SJCRH30 (cell line): ENCODE measurements around the gene ABHD6. TPM values are rescaled to one million over a fixed set of nuclear protein-coding genes. Genes with fewer than 3 reads are reported as not detected.
"Not testable (repeated sequence)": the region's sequence is repeated elsewhere in the genome, so short reads cannot be mapped to it uniquely, and the experiment has no call there.

Experiments used
- DNase-seq, 2 experiments: peaks; one replicate each; pipeline ENCODE4 v3.0.0-alpha.2; 2015 to 2020
- H3K27ac ChIP-seq: fragments of 250-450 bp; sonication (Bioruptor Pico); 2 replicates; pipeline ENCODE4 v1.5.1; 2020; ENCODE audit warnings: mild to moderate bottlenecking, moderate library complexity
- H3K27me3 ChIP-seq: fragments of 250-450 bp; sonication (Bioruptor Pico); 2 replicates; pipeline ENCODE4 v1.5.1; 2020; ENCODE audit warnings: mild to moderate bottlenecking, moderate library complexity
- H3K36me3 ChIP-seq: fragments of 250-450 bp; sonication (Bioruptor Pico); 2 replicates; pipeline ENCODE4 v1.5.1; 2020; ENCODE audit warnings: mild to moderate bottlenecking, moderate library complexity
- H3K4me1 ChIP-seq: fragments of 250-450 bp; sonication (Bioruptor Pico); 2 replicates; pipeline ENCODE4 v1.5.1; 2020; ENCODE audit warnings: mild to moderate bottlenecking, moderate library complexity
- H3K4me3 ChIP-seq: fragments of 250-450 bp; sonication (Bioruptor Pico); 2 replicates; pipeline ENCODE4 v1.5.1; 2020; ENCODE audit warnings: mild to moderate bottlenecking, moderate library complexity
- H3K9me3 ChIP-seq: fragments of 250-450 bp; sonication (Bioruptor Pico); replicated peaks from 2 replicates; pipeline ENCODE4 v1.5.1; 2020; ENCODE audit warnings: mild to moderate bottlenecking, moderate library complexity
- total RNA-seq: library from RNA; depleted of rRNA; stranded (reverse); fragments of >200 nt; shearing (Covaris generic); gene quantifications from 2 replicates; pipeline ENCODE4 v1.2.3, GENCODE V29; 2014

The ABHD6 gene
- total RNA-seq, 1 experiment from 2014 or later, result 4.6 TPM

DNA sequence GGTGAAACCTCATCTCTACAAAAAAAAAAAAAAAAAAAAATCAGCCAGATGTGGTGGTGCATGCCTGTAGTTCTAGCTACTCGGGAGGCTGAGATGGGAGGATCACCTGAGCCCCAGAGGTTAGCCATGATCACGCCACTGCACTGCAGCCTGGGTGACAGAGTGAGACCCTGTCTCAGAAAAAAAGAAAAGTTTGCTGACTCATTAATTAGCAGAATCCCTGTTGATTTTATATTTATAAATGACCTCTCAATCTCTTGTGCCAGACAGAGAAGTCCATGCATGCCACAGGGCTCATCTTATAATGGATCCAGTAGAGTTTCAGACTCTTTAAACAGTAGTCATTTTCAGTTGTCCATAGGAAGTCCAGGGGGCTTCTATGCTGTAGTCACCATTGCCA, 32.9 kb downstream of the ABHD6 start:
- no peak overlapping the region for H3K4me3 ChIP-seq
- no peaks in the 10 kb centered on the region for H3K36me3 ChIP-seq
- no peaks in the 10 kb centered on the region for H3K9me3 ChIP-seq
- no peak for DNase-seq
- no peaks in the 10 kb centered on the region for H3K27me3 ChIP-seq
- H3K27ac ChIP-seq, result no peak overlapping the region
- no peaks in the 10 kb centered on the region for H3K4me1 ChIP-seq

GRCh38 chr3:58271901-58272501, 34.4 kb downstream of the ABHD6 start:
- DNase-seq, result no peak
- no peaks in the 10 kb centered on the region for H3K27me3 ChIP-seq
- no peaks in the 10 kb centered on the region for H3K4me1 ChIP-seq
- no peaks in the 10 kb centered on the region for H3K9me3 ChIP-seq
- H3K4me3 ChIP-seq, result no peak overlapping the region
- no peak overlapping the region for H3K27ac ChIP-seq
- no peaks in the 10 kb centered on the region for H3K36me3 ChIP-seq

DNA sequence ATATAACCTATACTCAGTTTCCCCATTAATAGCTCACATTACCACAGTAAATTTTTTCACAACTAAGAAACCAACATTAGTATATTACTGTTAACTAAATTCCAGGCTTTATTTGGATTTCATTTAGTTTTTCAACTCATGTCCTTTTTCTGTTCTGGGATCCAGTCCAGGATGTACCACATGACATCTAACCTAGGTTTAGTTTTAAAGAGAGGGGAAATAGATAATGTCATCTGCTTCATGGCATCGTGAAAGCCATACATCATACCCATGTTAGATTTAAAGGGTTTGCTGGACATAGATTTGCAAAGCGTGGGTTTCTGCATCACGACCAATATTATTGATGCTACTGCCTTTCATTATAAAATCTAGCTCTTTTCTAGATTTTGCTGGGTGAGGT, 35.3 kb downstream of the ABHD6 start:
- no peaks in the 10 kb centered on the region for H3K4me1 ChIP-seq
- H3K36me3 ChIP-seq, result no peaks in the 10 kb centered on the region
- no peaks in the 10 kb centered on the region for H3K9me3 ChIP-seq
- DNase-seq, result no peak
- H3K4me3 ChIP-seq, result no peak overlapping the region
- H3K27me3 ChIP-seq, result no peaks in the 10 kb centered on the region
- H3K27ac ChIP-seq, result no peak overlapping the region

- not testable (repeated sequence) for H3K9me3 ChIP-seq, DNase-seq, H3K4me3 ChIP-seq, H3K36me3 ChIP-seq, H3K4me1 ChIP-seq, H3K27me3 ChIP-seq, H3K27ac ChIP-seq
Measured at GRCh38 chr3:58273362-58273761, 35.8 kb downstream of the ABHD6 start.

DNA sequence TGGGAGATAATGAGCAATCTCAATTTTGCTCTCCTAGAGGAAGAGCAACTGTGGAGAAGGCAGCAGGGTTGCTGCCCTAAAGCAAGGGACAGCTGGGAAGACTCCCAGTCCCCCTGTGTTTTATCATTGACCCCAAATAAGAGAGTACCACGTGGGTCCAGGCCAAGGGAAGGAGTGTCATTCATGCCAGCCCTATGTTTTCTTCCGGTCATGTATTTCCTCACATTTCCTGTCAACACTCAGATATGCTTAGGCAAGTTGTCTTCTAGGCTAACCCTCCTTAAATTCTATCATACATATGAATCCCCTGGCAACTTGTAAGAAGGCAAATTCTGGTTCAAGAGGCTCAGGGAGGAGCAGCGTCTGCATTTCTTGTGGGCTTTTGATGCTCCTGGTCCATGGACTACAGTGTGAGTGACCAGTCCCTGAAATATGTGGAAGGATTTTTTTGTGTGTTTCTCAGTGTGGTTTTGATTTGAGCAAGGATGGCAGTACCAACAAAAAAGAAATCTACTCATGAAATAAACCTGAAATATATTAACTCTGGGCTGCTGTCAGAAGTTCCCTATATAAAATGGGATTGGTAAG, 36.5 kb downstream of the ABHD6 start:
- H3K27ac ChIP-seq, result no peak overlapping the region
- no peaks in the 10 kb centered on the region for H3K36me3 ChIP-seq
- no peaks in the 10 kb centered on the region for H3K27me3 ChIP-seq
- no peak overlapping the region for H3K4me3 ChIP-seq
- H3K4me1 ChIP-seq, result no peaks in the 10 kb centered on the region
- H3K9me3 ChIP-seq, result no peaks in the 10 kb centered on the region
- no peak for DNase-seq

DNA sequence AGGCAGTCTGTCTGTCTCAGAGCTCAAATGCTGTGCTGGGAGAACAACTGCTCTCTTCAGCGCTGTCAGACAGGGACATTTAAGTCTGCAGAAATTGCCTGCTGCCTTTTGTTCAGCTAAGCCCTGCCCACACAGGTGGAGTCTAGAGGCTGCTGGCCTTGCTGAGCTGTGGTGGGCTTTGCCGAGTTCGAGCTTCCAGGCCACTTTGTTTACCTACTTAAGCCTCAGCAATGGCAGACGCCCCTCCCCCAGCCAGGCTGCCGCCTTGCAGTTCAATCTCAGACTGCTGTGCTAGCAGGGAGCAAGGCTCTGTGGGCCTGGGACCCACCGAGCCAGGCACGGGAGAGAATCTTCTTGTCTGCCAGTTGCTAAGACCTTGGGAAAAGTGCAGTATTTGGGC, 43.5 kb downstream of the ABHD6 start:
- no peak for DNase-seq
- H3K4me1 ChIP-seq, result no peaks in the 10 kb centered on the region
- H3K36me3 ChIP-seq, result no peaks in the 10 kb centered on the region

DNA sequence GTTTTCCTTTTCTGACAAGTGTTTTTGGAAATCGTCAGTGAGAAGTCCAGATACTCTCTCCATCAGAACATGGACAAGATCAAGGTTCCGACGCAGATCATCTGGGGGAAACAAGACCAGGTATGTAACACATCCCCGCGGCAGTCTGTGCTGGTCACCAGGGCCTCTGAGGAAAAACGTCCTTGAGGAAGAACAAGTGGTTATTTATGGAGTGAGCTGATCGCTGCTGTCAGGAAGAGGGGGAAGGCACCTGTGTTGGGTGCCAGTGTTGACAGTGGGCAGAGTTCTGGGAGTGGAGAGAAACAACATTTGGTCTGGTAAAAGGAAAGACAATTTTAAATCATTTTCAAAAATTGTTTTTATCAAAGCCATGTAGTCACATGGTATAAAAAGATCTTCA, 47.7 kb downstream of the ABHD6 start:
- H3K4me3 ChIP-seq, result no peak overlapping the region
- DNase-seq, result no peak
- no peaks in the 10 kb centered on the region for H3K27me3 ChIP-seq
- no peaks in the 10 kb centered on the region for H3K36me3 ChIP-seq
- no peak overlapping the region for H3K27ac ChIP-seq
- no peaks in the 10 kb centered on the region for H3K9me3 ChIP-seq
- H3K4me1 ChIP-seq, result no peaks in the 10 kb centered on the region

More for the DNA sequence above, 43.5 kb downstream of the ABHD6 start:
- Histone ChIP-seq H3K4me3 (no peak overlapping the region), H3K27me3 (no peaks in the 10 kb centered on the region), H3K27ac (no peak overlapping the region), H3K9me3 (no peaks in the 10 kb centered on the region)

DNA sequence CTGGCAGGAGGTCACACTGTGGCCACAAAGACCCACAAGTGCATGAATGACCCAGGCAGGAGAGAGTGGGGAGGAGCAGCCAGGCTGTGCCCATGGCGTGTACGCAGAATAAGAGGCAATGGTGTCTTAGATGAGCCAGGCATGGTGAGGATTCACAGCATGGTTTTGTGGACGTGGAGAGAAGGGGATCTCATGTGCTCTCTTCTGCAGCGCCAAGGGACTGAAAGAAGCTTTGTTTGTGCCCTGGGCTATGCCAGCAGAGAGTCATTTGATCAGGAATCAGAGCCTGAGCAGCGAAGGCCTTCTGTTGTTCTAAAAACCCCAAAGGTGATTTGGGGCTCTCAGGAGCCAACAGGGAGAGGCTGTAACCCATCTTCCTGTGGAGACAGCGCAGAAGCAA, 49.8 kb downstream of the ABHD6 start:
- DNase-seq, result no peak
- Histone ChIP-seq H3K4me1 (no peaks in the 10 kb centered on the region), H3K27ac (no peak overlapping the region)

GRCh38 chr3:58288011-58288728, 50.6 kb downstream of the ABHD6 start:
- Histone ChIP-seq H3K4me1 (no peaks in the 10 kb centered on the region), H3K27ac (no peak overlapping the region), H3K27me3 (no peaks in the 10 kb centered on the region), H3K36me3 (no peaks in the 10 kb centered on the region), H3K4me3 (no peak overlapping the region), H3K9me3 (no peaks in the 10 kb centered on the region)
- no peak for DNase-seq

More for the DNA sequence above, 49.8 kb downstream of the ABHD6 start:
- no peaks in the 10 kb centered on the region for H3K27me3 ChIP-seq
- H3K9me3 ChIP-seq, result no peaks in the 10 kb centered on the region
- no peaks in the 10 kb centered on the region for H3K36me3 ChIP-seq
- H3K4me3 ChIP-seq, result no peak overlapping the region

GRCh38 chr3:58288964-58289613, 51.5 kb downstream of the ABHD6 start:
- H3K36me3 ChIP-seq, H3K27ac ChIP-seq, H3K4me3 ChIP-seq, H3K9me3 ChIP-seq, H3K4me1 ChIP-seq, DNase-seq, H3K27me3 ChIP-seq: not testable (repeated sequence)

DNA sequence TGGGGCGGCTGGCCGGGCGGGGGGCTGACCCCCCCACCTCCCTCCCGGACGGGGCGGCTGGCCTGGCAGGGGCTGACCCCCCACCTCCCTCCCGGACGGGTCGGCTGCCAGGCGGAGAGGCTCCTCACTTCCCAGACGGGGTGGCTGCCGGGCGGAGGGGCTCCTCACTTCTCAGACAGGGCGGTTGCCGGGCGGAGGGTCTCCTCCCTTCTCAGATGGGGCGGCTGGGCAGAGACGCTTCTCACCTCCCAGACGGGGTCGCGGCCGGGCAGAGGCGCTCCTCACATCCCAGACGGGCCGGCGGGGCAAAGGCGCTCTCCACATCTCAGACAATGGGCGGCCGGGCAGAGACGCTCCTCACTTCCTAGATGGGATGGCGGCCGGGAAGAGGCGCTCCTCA, 52.9 kb downstream of the ABHD6 start:
- H3K9me3 ChIP-seq, H3K27ac ChIP-seq, H3K36me3 ChIP-seq, H3K4me3 ChIP-seq, H3K4me1 ChIP-seq, DNase-seq, H3K27me3 ChIP-seq: not testable (repeated sequence)

GRCh38 chr3:58291671-58292338, 54.2 kb downstream of the ABHD6 start:
- Histone ChIP-seq H3K4me3 (no peak overlapping the region), H3K36me3 (no peaks in the 10 kb centered on the region), H3K27ac (no peak overlapping the region), H3K27me3 (no peaks in the 10 kb centered on the region), H3K4me1 (no peaks in the 10 kb centered on the region), H3K9me3 (no peaks in the 10 kb centered on the region)
- DNase-seq, result no peak

DNA sequence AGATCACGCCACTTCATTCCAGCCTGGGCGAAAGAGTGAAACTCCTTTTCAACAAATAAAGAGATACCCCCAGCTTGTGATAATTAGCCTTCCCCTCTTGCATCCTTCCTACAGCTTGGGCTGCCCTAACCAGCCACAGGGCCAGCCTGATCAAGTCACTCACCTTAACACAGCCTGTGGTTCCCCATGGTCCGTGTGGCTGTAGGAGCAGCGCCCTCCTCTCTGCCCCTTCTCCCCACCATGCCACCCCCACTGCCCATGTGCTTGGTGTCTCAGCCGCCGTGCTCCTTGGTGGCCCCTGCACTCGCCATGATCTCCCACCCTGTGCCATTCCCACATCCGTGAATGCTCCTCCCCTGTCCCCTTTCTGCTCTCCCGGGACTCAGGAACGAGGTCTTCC, 55.3 kb downstream of the ABHD6 start:
- Histone ChIP-seq H3K27ac (no peak overlapping the region), H3K4me1 (no peaks in the 10 kb centered on the region), H3K27me3 (no peaks in the 10 kb centered on the region), H3K9me3 (no peaks in the 10 kb centered on the region), H3K36me3 (no peaks in the 10 kb centered on the region), H3K4me3 (no peak overlapping the region)
- DNase-seq, result no peak

GRCh38 chr3:58293516-58293915, 55.9 kb downstream of the ABHD6 start:
- Histone ChIP-seq H3K36me3 (no peaks in the 10 kb centered on the region), H3K9me3 (no peaks in the 10 kb centered on the region), H3K4me1 (no peaks in the 10 kb centered on the region), H3K27ac (no peak overlapping the region), H3K27me3 (no peaks in the 10 kb centered on the region), H3K4me3 (no peak overlapping the region)
- no peak for DNase-seq

- no peak overlapping the region for H3K4me3 ChIP-seq
- H3K27ac ChIP-seq, result no peak overlapping the region
Measured at GRCh38 chr3:58296269-58296668, 58.7 kb downstream of the ABHD6 start.

More at GRCh38 chr3:58296269-58296668, 58.7 kb downstream of the ABHD6 start:
- Histone ChIP-seq H3K36me3 (no peaks in the 10 kb centered on the region), H3K27me3 (no peaks in the 10 kb centered on the region), H3K4me1 (no peaks in the 10 kb centered on the region), H3K9me3 (no peaks in the 10 kb centered on the region)
- peak; percentile 44 to 71 for DNase-seq
